Vagina (tissue), 2 donors: Measurements from ENCODE around the gene SLC15A4.

Experiments used
- CTCF ChIP-seq, 3 experiments: fragments of 450-650 bp in 2 of 3; fragments of 200-600 bp in 1 of 3; sonication (generic) in 1 of 3; IDR thresholded peaks; one replicate each; pipeline ENCODE4 v1.5.1; 2017 to 2019; ENCODE audit warnings: antibody characterized with exemption in 3 of 3, mild to moderate bottlenecking in 2 of 3, moderate library complexity in 2 of 3
- POLR2A ChIP-seq, 2 donors: fragments of 450-650 bp; IDR thresholded peaks; one replicate each; pipeline ENCODE4 v1.6.1; 2017; ENCODE audit warnings: antibody characterized with exemption in 2 of 2, mild to moderate bottlenecking in 2 of 2, moderate library complexity in 2 of 2

DNA sequence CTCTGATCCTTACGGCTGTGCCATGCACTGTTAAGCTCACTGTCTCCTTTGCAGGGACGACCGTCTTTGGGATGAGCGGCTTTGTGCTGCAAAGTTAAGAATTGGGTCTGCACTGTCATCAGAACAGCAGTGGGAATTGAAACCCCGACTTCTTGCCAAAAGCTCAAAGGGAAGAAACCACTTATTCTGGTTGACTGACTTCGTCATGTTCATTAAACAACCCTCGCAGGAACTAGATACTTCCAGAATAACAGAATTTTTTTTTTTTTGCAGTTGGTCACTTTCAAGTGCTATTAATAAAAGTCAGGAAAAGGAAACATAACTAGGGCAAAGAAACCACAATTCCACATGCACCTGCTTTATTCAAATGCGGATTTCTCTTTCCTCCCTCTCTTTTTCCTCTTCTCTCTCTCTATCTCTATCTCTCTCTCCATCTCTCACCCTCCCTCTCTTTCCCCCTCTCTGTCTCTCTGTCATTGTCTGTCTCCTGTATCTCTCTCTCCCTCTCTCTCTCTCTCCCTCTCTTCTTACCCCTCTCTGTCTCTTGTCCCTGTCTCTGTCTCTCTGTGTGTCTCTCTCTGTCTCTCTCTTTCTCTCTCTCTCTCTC, 17.2 kb upstream of the SLC15A4 start:
- TF ChIP-seq CTCF (IDR thresholded peaks at IDR 0.05) (no peak), POLR2A (IDR thresholded peaks at IDR 0.05) (no peak)
